ENCODE results near the gene ACTRT2.

DNA sequence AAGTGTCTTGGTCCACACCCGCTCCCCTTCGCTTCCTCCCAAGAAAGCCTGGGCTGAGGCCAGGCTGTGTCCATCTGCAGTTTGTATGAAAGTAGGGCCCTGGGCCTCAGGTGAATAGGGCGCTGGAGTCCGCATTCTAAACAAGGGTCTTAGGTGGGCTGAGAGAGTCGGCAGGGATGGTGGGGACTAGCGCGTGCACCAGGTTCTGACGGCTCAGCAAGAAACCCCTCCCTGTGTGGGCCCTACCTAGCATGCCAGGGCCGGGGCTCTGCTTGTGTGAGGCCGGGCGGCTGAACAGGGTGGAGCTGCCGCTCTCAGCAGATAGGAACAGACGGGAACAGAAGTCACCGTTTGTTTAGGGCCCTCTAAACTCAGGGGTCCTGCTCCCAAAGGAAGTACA is 1.7 kb downstream of the ACTRT2 start:
- TF ChIP-seq ZC3H10 (CRISPR knock-in tag; IDR thresholded peaks at IDR 0.05) (no peak), GLIS3 (CRISPR knock-in tag; IDR thresholded peaks at IDR 0.05) (no peak), ZNF565 (CRISPR knock-in tag; conservative IDR thresholded peaks at IDR 0.05; ENCODE audit: low read depth) (no peak), ZFP3 (CRISPR knock-in tag; IDR thresholded peaks at IDR 0.05) (no peak), RARB (CRISPR knock-in tag; IDR thresholded peaks at IDR 0.05) (no peak)
- TF ChIP-seq, protein P1, sequence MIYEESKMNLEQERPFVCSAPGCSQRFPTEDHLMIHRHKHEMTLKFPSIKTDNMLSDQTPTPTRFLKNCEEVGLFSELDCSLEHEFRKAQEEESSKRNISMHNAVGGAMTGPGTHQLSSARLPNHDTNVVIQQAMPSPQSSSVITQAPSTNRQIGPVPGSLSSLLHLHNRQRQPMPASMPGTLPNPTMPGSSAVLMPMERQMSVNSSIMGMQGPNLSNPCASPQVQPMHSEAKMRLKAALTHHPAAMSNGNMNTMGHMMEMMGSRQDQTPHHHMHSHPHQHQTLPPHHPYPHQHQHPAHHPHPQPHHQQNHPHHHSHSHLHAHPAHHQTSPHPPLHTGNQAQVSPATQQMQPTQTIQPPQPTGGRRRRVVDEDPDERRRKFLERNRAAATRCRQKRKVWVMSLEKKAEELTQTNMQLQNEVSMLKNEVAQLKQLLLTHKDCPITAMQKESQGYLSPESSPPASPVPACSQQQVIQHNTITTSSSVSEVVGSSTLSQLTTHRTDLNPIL (CRISPR knock-in tag; IDR thresholded peaks at IDR 0.05; ENCODE audit: low read depth): no peak
- TF ChIP-seq, protein P2, sequence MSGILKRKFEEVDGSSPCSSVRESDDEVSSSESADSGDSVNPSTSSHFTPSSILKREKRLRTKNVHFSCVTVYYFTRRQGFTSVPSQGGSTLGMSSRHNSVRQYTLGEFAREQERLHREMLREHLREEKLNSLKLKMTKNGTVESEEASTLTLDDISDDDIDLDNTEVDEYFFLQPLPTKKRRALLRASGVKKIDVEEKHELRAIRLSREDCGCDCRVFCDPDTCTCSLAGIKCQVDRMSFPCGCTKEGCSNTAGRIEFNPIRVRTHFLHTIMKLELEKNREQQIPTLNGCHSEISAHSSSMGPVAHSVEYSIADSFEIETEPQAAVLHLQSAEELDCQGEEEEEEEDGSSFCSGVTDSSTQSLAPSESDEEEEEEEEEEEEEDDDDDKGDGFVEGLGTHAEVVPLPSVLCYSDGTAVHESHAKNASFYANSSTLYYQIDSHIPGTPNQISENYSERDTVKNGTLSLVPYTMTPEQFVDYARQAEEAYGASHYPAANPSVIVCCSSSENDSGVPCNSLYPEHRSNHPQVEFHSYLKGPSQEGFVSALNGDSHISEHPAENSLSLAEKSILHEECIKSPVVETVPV (CRISPR knock-in tag; IDR thresholded peaks at IDR 0.05): no peak

All from SK-N-SH treated with all-trans-retinoic acid at 6 μM for 48 hours (cell line).